Measurements from ENCODE around the gene TNFRSF1B.

Gene TNFRSF1B

DNA sequence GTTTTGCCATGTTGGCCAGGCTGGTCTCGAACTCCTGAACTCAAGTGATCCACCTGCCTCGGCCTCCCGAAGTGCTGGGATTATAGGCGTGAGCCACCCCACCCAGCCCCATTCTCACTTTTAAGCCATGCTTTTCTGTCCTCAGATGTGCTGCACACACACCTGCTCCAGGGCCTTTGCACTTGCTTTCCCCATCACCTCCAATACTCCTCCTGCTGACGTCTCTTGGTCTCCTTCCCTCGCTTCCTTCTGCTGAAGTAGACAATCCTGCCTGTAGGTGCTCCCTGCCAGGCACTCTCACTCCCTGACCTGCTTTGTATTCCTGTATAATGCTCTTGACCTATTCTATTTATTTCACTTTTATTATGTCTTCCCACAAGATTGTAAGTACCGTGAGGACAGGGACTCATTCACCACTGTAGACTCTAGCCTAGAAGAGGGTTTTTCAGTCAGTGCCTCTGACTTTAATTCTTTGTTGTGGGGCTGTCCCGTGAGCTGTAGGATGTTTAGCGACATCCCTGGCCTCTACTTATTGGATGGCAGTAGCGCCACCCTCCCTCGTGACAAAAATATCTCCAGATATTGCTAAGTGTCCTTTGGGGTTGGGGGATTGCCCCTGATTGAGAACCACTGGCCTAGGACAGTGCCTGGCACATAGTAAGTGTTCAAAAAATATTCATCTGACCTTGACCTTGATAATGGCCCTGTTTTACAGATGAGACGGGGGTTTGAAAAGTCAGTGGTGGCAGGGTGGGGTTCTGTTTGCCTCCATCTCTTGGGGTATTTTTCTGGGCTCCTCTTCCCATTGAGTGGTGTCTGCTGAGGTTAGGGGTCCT lies 4.6 kb downstream of the TNFRSF1B start:
- TF ChIP-seq, protein P1, sequence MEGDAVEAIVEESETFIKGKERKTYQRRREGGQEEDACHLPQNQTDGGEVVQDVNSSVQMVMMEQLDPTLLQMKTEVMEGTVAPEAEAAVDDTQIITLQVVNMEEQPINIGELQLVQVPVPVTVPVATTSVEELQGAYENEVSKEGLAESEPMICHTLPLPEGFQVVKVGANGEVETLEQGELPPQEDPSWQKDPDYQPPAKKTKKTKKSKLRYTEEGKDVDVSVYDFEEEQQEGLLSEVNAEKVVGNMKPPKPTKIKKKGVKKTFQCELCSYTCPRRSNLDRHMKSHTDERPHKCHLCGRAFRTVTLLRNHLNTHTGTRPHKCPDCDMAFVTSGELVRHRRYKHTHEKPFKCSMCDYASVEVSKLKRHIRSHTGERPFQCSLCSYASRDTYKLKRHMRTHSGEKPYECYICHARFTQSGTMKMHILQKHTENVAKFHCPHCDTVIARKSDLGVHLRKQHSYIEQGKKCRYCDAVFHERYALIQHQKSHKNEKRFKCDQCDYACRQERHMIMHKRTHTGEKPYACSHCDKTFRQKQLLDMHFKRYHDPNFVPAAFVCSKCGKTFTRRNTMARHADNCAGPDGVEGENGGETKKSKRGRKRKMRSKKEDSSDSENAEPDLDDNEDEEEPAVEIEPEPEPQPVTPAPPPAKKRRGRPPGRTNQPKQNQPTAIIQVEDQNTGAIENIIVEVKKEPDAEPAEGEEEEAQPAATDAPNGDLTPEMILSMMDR (IDR thresholded peaks at IDR 0.05) = no peak
- no peaks in the 10 kb centered on the region for H3K9me3 ChIP-seq
- H3K4me1 ChIP-seq (ENCODE audit: control insufficient read depth in 1 of 2, insufficient read depth in 1 of 2, low read depth in 1 of 2, low read length in 1 of 2) = peaks cover 89 to 90% of the 10 kb centered on the region in 2 experiments
- peak overlapping the region; percentile 97 for H3K27ac ChIP-seq
- peaks cover 40% of the 10 kb centered on the region for H3K36me3 ChIP-seq
- no peaks in the 10 kb centered on the region for H3K27me3 ChIP-seq
- peak overlapping the region; percentile 54 to 58 for H3K4me3 ChIP-seq (ENCODE audit: low read depth in 1 of 2, low read length in 1 of 2)

GRCh38 chr1:12172042-12172851 lies 5.5 kb downstream of the TNFRSF1B start:
- no peaks in the 10 kb centered on the region for H3K9me3 ChIP-seq
- H3K27me3 ChIP-seq = no peaks in the 10 kb centered on the region
- H3K27ac ChIP-seq = peak overlapping the region; percentile 97
- H3K4me3 ChIP-seq (ENCODE audit: low read depth in 1 of 2, low read length in 1 of 2) = peak overlapping the region; percentile 54 to 58
- H3K4me1 ChIP-seq (ENCODE audit: control insufficient read depth in 1 of 2, insufficient read depth in 1 of 2, low read depth in 1 of 2, low read length in 1 of 2) = peaks cover 92 to 95% of the 10 kb centered on the region in 2 experiments
- peaks cover 49% of the 10 kb centered on the region for H3K36me3 ChIP-seq
- TF ChIP-seq, protein P1 (IDR thresholded peaks at IDR 0.05) = peak; percentile 27

GRCh38 chr1:12173041-12173509 lies 6.3 kb downstream of the TNFRSF1B start:
- peak overlapping the region; percentile 97 for H3K27ac ChIP-seq
- H3K9me3 ChIP-seq = no peaks in the 10 kb centered on the region
- peaks cover 56% of the 10 kb centered on the region for H3K36me3 ChIP-seq
- no peaks in the 10 kb centered on the region for H3K27me3 ChIP-seq
- TF ChIP-seq, protein P1 (IDR thresholded peaks at IDR 0.05) = no peak
- peak overlapping the region; percentile 54 to 58 for H3K4me3 ChIP-seq (ENCODE audit: low read depth in 1 of 2, low read length in 1 of 2)
- peaks cover 98 to 100% of the 10 kb centered on the region in 2 experiments for H3K4me1 ChIP-seq (ENCODE audit: control insufficient read depth in 1 of 2, insufficient read depth in 1 of 2, low read depth in 1 of 2, low read length in 1 of 2)

GRCh38 chr1:12173631-12174121 lies 6.9 kb downstream of the TNFRSF1B start:
- H3K27ac ChIP-seq = peak overlapping the region; percentile 97

More at GRCh38 chr1:12173631-12174121, 6.9 kb downstream of the TNFRSF1B start:
- Histone ChIP-seq H3K4me3 (ENCODE audit: low read depth in 1 of 2, low read length in 1 of 2) (peak overlapping the region; percentile 54 to 58), H3K9me3 (no peaks in the 10 kb centered on the region), H3K36me3 (peaks cover 56% of the 10 kb centered on the region), H3K27me3 (no peaks in the 10 kb centered on the region), H3K4me1 (ENCODE audit: control insufficient read depth in 1 of 2, insufficient read depth in 1 of 2, low read depth in 1 of 2, low read length in 1 of 2) (peaks cover 98 to 100% of the 10 kb centered on the region in 2 experiments)
- TF ChIP-seq, protein P1 (IDR thresholded peaks at IDR 0.05) = no peak

All from neutrophil (primary cell).